Activated CD8-positive, alpha-beta memory T cell treated with anti-CD3 and anti-CD28 coated beads for 48 hours (primary cell): ENCODE measurements around the gene ZNF423.
"Not testable (repeated sequence)": the region's sequence is repeated elsewhere in the genome, so short reads cannot be mapped to it uniquely, and the experiment has no call there.

ENCODE experiments used
- DNase-seq, 3 experiments: peaks; one replicate each; pipeline ENCODE4 v3.0.0-alpha.2; 2020; ENCODE audit warnings: low read depth in 2 of 3, low spot score in 2 of 3

Gene ZNF423

GRCh38 chr16:49871824-49872223 is 15.9 kb upstream of the ZNF423 start:
- not testable (repeated sequence) for DNase-seq

- no peak for DNase-seq
Measured at GRCh38 chr16:49869731-49870130, 13.8 kb upstream of the ZNF423 start.

GRCh38 chr16:49867796-49868668 is 12.1 kb upstream of the ZNF423 start:
- no peak for DNase-seq

- no peak for DNase-seq
Measured at GRCh38 chr16:49867234-49867633, 11.3 kb upstream of the ZNF423 start.

GRCh38 chr16:49866595-49867071 is 10.7 kb upstream of the ZNF423 start:
- no peak for DNase-seq

GRCh38 chr16:49862694-49863093 is 6.8 kb upstream of the ZNF423 start:
- no peak for DNase-seq

- DNase-seq = no peak
Measured at GRCh38 chr16:49861299-49861698, 5.4 kb upstream of the ZNF423 start.

- DNase-seq = no peak
Measured at GRCh38 chr16:49860593-49860992, 4.7 kb upstream of the ZNF423 start.

- DNase-seq = no peak
Measured at GRCh38 chr16:49859125-49859811, 3.4 kb upstream of the ZNF423 start.

- no peak for DNase-seq
Measured at GRCh38 chr16:49858200-49859124, 2.5 kb upstream of the ZNF423 start.

GRCh38 chr16:49857423-49858181 is 1.7 kb upstream of the ZNF423 start:
- DNase-seq = peak in 1 of 3 experiments; percentile 22

GRCh38 chr16:49856672-49857330 is 889 bp upstream of the ZNF423 start:
- DNase-seq = no peak

- DNase-seq = no peak
Measured at GRCh38 chr16:49855280-49855821, 561 bp downstream of the ZNF423 start.

- DNase-seq = no peak
Measured at GRCh38 chr16:49854796-49855203, 1.1 kb downstream of the ZNF423 start.

- no peak for DNase-seq
Measured at GRCh38 chr16:49854188-49854795, 1.6 kb downstream of the ZNF423 start.

- DNase-seq = no peak
Measured at GRCh38 chr16:49852279-49852678, 3.6 kb downstream of the ZNF423 start.

- no peak for DNase-seq
Measured at GRCh38 chr16:49851468-49851787, 4.5 kb downstream of the ZNF423 start.

GRCh38 chr16:49850558-49851467 is 5.1 kb downstream of the ZNF423 start:
- no peak for DNase-seq
